Measurements from ENCODE around the gene REXO4.

DNA sequence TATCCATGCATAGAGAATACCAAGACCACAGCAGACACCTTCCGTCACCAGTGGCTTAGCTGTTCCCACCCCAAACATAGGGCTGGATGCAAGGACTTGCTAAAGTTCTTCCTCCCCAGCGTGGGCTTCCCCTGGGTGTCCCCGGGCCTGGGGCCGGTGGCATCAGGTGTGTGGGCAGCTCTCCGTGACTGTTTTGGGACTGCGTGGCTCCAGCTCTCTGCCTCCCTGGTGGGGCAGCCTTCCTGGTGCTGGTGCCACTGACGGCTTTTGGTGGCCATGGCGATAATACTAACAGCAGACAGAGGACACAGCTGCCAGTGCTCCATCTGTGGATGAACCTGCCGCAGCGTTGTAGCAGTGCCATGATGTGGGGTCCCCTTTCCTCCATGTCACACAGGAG lies 46.8 kb upstream of the REXO4 start:
- TF ChIP-seq, protein P1, sequence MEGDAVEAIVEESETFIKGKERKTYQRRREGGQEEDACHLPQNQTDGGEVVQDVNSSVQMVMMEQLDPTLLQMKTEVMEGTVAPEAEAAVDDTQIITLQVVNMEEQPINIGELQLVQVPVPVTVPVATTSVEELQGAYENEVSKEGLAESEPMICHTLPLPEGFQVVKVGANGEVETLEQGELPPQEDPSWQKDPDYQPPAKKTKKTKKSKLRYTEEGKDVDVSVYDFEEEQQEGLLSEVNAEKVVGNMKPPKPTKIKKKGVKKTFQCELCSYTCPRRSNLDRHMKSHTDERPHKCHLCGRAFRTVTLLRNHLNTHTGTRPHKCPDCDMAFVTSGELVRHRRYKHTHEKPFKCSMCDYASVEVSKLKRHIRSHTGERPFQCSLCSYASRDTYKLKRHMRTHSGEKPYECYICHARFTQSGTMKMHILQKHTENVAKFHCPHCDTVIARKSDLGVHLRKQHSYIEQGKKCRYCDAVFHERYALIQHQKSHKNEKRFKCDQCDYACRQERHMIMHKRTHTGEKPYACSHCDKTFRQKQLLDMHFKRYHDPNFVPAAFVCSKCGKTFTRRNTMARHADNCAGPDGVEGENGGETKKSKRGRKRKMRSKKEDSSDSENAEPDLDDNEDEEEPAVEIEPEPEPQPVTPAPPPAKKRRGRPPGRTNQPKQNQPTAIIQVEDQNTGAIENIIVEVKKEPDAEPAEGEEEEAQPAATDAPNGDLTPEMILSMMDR (IDR thresholded peaks at IDR 0.05): no peak
- TF ChIP-seq POLR2A (IDR thresholded peaks at IDR 0.05): no peak

All from adrenal gland (tissue), 5 donors.